Brain microvascular endothelial cell (primary cell): Measurements from ENCODE around the gene AGBL5.
A peak's percentile ranks its signal among the peaks of the same experiment; 100 is the strongest.

Source experiments
- DNase-seq: peaks from one replicate; pipeline ENCODE4 v3.0.0-alpha.2; 2020
- H3K27ac ChIP-seq: fragments of 250-450 bp; sonication (Bioruptor Pico); 2 replicates; pipeline ENCODE4 v1.5.1; 2020; ENCODE audit warnings: mild to moderate bottlenecking, moderate library complexity
- H3K27me3 ChIP-seq: fragments of 250-450 bp; sonication (Bioruptor Pico); replicated peaks from 2 replicates; pipeline ENCODE4 v1.5.1; 2020; ENCODE audit warnings: mild to moderate bottlenecking
- H3K36me3 ChIP-seq: fragments of 250-450 bp; sonication (Bioruptor Pico); replicated peaks from 2 replicates; pipeline ENCODE4 v1.5.1; 2020; ENCODE audit warnings: mild to moderate bottlenecking
- H3K4me3 ChIP-seq: 2 replicates; pipeline ENCODE4 v1.5.1; 2011; ENCODE audit warnings: low read depth, mild to moderate bottlenecking, control low read depth, low read length, moderate library complexity
- in situ Hi-C: cut with HindIII; loops from 2 replicates; pipeline ENCODE4 v1.10.0; 2017; ENCODE audit warnings: low sequenced_read_pairs, low pct_ligation_motif_present
- TF ChIP-seq, protein P1 (sequence below): IDR thresholded peaks from 2 replicates; pipeline ENCODE4 v1.5.1; 2011; ENCODE audit warnings: low read depth, mild to moderate bottlenecking, moderate library complexity, low read length, control low read depth, inconsistent platforms; ENCODE audit errors: missing control alignments

The AGBL5 gene

DNA sequence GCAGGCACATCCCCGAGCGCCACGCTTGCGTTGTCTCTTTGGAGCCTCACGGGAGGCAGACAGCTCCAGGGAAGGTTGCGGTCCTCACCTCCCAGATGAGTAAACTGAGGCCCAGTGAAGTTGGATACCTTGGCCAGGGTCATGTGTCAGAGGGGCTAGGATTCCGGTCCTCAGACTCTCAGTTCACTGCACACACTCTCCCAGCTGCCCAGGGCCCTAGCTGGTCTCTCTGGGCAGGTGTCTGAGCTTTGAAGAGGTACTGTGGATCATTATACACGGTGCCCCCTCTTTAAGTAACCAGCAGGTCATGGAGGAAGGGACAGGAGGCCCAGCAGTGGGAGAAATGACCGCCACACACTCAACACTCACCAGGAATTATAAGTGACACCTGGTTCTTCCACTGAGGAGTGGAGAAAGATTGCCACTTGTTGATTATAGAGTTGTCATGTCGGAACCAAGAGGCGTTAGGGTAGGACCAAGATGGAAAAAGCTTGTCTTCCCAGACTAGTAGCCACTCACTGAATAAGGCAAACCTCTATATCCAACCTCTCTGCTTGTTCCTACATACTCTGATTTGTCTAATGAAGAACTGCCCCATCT lies 18.1 kb upstream of the AGBL5 start:
- peak overlapping the region; percentile 100 for H3K4me3 ChIP-seq
- in situ Hi-C loops, result no loop called here
- H3K27ac ChIP-seq, result peak overlapping the region; percentile 81
- peaks cover 35% of the 10 kb centered on the region for H3K36me3 ChIP-seq
- no peaks in the 10 kb centered on the region for H3K27me3 ChIP-seq
- TF ChIP-seq, protein P1, sequence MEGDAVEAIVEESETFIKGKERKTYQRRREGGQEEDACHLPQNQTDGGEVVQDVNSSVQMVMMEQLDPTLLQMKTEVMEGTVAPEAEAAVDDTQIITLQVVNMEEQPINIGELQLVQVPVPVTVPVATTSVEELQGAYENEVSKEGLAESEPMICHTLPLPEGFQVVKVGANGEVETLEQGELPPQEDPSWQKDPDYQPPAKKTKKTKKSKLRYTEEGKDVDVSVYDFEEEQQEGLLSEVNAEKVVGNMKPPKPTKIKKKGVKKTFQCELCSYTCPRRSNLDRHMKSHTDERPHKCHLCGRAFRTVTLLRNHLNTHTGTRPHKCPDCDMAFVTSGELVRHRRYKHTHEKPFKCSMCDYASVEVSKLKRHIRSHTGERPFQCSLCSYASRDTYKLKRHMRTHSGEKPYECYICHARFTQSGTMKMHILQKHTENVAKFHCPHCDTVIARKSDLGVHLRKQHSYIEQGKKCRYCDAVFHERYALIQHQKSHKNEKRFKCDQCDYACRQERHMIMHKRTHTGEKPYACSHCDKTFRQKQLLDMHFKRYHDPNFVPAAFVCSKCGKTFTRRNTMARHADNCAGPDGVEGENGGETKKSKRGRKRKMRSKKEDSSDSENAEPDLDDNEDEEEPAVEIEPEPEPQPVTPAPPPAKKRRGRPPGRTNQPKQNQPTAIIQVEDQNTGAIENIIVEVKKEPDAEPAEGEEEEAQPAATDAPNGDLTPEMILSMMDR, result no peak
- DNase-seq, result no peak

DNA sequence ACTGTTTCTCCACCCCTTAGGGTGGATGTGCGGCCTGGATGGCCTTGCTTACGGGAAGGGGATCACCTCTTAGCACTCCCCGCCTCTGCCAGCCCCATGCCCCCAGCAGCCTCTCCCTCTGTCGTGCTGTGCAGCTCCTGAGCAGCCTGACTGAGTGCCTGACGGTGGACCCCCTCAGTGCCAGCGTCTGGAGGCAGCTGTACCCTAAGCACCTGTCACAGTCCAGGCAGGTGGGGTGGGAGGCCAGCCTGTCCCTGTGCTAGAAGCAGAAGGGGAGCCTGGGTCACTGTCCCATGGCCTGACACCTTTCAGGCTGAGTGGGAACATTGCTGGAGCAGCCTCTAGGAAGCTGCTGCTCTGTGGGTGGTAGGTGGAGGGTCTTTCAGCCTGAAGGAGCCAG lies 13.5 kb upstream of the AGBL5 start:
- TF ChIP-seq, protein P1, result no peak
- no peak overlapping the region for H3K4me3 ChIP-seq
- no peaks in the 10 kb centered on the region for H3K27me3 ChIP-seq
- peaks cover 82% of the 10 kb centered on the region for H3K36me3 ChIP-seq
- DNase-seq, result no peak
- no peak overlapping the region for H3K27ac ChIP-seq
- in situ Hi-C loops, result no loop called here

DNA sequence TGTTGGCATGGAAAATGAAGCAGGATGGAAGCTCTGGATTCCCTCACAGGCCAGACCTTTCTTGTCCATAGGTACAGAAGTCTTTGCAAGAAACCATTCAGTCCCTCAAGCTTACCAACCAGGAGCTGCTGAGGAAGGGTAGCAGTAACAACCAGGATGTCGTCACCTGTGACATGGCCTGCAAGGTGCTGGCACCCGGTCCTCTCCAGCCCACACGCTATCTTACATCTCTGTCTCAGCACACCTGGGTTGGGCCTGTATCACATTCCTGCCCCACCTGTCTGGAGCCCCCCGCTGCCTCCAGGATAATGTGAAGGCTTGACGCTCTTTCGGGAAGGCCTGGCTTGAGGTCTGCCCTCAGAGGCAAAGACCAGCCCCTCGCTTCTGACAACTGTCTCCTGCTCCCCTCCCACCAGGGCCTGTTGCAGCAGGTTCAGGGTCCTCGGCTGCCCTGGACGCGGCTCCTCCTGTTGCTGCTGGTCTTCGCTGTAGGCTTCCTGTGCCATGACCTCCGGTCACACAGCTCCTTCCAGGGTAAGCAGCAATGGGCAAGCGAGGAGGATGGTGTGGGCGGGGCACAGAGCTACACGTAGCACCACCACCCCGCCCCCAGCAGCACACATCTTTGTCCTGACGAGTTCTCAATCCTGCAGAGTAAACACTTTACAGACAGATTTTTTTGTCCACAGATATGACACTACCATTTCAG lies 12.7 kb upstream of the AGBL5 start:
- TF ChIP-seq, protein P1, result no peak
- H3K27me3 ChIP-seq, result no peaks in the 10 kb centered on the region
- H3K36me3 ChIP-seq, result peaks cover 85% of the 10 kb centered on the region
- no peak overlapping the region for H3K27ac ChIP-seq
- in situ Hi-C loops, result no loop called here
- no peak overlapping the region for H3K4me3 ChIP-seq
- no peak for DNase-seq

DNA sequence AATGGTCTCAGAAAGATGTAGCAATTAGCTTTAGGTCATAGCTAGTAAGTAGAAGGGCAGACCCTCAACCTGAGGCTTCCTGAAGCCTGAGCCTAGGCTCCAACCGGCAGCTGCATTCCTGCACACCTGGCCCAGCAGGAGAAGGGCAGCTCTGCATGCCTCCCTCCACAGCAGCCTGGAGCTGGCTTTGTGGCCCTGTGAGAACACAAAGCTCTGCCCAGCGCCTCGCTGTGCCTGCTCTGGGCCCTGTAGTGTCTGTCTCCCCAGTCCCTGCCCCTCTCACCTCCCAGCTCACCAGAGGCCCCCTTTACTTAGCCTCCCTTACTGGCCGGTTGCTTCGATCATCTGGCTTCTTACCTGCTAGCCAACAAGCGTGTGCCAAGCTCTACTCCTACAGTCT lies 12.0 kb upstream of the AGBL5 start:
- no peak for DNase-seq
- Histone ChIP-seq H3K27me3 (no peaks in the 10 kb centered on the region), H3K36me3 (peaks cover 86% of the 10 kb centered on the region), H3K27ac (no peak overlapping the region), H3K4me3 (no peak overlapping the region)
- TF ChIP-seq, protein P1, result no peak
- in situ Hi-C loops, result no loop called here

DNA sequence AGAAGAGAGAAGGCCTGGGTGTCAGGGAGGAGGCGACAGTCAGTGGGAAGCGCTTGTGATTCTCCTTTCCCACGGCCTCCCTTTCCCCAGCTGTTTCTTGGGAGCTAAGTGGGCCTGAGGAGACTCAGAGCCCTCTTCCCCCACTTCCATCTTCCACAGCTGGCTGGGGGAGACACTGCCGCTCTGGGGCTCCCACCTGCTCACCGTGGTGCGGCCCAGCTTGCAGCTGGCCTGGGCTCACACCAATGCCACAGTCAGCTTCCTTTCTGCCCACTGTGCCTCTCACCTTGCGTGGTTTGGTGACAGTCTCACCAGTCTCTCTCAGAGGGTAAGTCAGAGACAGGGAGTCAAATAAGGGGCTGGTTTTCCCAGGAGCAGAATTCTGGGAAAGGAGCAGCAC lies 11.6 kb upstream of the AGBL5 start:
- H3K27me3 ChIP-seq, result no peaks in the 10 kb centered on the region
- no peak overlapping the region for H3K27ac ChIP-seq
- no peak overlapping the region for H3K4me3 ChIP-seq
- DNase-seq, result no peak
- TF ChIP-seq, protein P1, result no peak
- in situ Hi-C loops, result no loop called here
- peaks cover 86% of the 10 kb centered on the region for H3K36me3 ChIP-seq
